Caco-2 (cell line): ENCODE measurements around the gene SNX15. TPM values are rescaled to one million over a fixed set of nuclear protein-coding genes. Genes with fewer than 3 reads are reported as not detected.

Experiments used
- BruUV-seq: library from RNA; stranded (reverse); fragments of 400-500 nt; replicated peaks from 2 replicates; lab custom pipeline; 2021; lab: Mats Ljungman, UMichigan
- CTCF ChIA-PET: fragments of 300-600 bp; sonication (Branson Sonifier 250); formaldehyde crosslinking; loops from one replicate; lab custom pipeline; 2022; ENCODE audit warnings: antibody characterized with exemption; lab: Charles Lee
- POLR2A ChIA-PET: fragments of 300-600 bp; sonication (Branson Sonifier 250); formaldehyde crosslinking; loops from one replicate; lab custom pipeline; 2022; ENCODE audit warnings: antibody characterized with exemption; lab: Charles Lee
- DNase-seq, 2 experiments: peaks; one replicate each; pipeline versions ENCODE4 v3.0.0 to v3.0.0-alpha.2; 2020 to 2022
- H3K27me3 ChIP-seq: replicated peaks from 2 replicates; pipeline ENCODE4 v1.6.0; 2011; ENCODE audit warnings: low read length; ENCODE audit not compliant: control insufficient read depth, insufficient read depth
- H3K36me3 ChIP-seq: 2 replicates; pipeline ENCODE4 v1.5.1; 2011; ENCODE audit warnings: low read length; ENCODE audit not compliant: control insufficient read depth, insufficient read depth
- H3K4me1 ChIP-seq: fragments of 250-450 bp; sonication (Bioruptor Pico); 2 replicates; pipeline ENCODE4 v1.5.1; 2020; ENCODE audit warnings: mild to moderate bottlenecking
- H3K4me3 ChIP-seq: 2 replicates; pipeline ENCODE4 v1.5.1; 2011; ENCODE audit warnings: low read depth, mild to moderate bottlenecking, control low read depth, low read length
- H3K9me3 ChIP-seq: fragments of 250-450 bp; sonication (Bioruptor Pico); 2 replicates; pipeline ENCODE4 v1.5.1; 2020; ENCODE audit warnings: mild to moderate bottlenecking, moderate library complexity
- H3K27ac Mint-ChIP-seq: one replicate; pipeline ENCODE4 v1.8.0; 2022; ENCODE audit warnings: mixed read lengths; ENCODE audit not compliant: unreplicated experiment
- H3K27me3 Mint-ChIP-seq: one replicate; pipeline ENCODE4 v1.8.0; 2022; ENCODE audit warnings: mixed read lengths; ENCODE audit not compliant: insufficient read depth, unreplicated experiment
- H3K36me3 Mint-ChIP-seq: one replicate; pipeline ENCODE4 v1.8.0; 2022; ENCODE audit warnings: mild to moderate bottlenecking, mixed read lengths; ENCODE audit not compliant: insufficient read depth, unreplicated experiment
- H3K4me1 Mint-ChIP-seq: one replicate; pipeline ENCODE4 v1.8.0; 2022; ENCODE audit warnings: low read depth, mixed read lengths; ENCODE audit not compliant: unreplicated experiment
- H3K4me3 Mint-ChIP-seq: one replicate; pipeline ENCODE4 v1.8.0; 2022; ENCODE audit warnings: mild to moderate bottlenecking, moderate library complexity, mixed read lengths; ENCODE audit not compliant: unreplicated experiment
- H3K9me3 Mint-ChIP-seq: one replicate; pipeline ENCODE4 v1.8.0; 2022; ENCODE audit warnings: mixed read lengths; ENCODE audit not compliant: unreplicated experiment
- intact Hi-C: fragments of 100-400 bp; cut with micrococcal nuclease; formaldehyde crosslinking; loops from one replicate; pipeline ENCODE4 v1.10.0; 2022; ENCODE audit not compliant: unreplicated experiment
- total RNA-seq: library from RNA; stranded (reverse); gene quantifications from 2 replicates; pipeline ENCODE4 v1.2.3, GENCODE V29; 2022
- TF ChIP-seq, protein P1 (sequence below), 2 experiments: fragments of 200-600 bp in 1 of 2; IDR thresholded peaks; 1 replicate in 1 of 2; 2 replicates in 1 of 2; pipeline versions ENCODE4 v1.5.1 to v1.8.0; 2011 to 2022; ENCODE audit warnings: antibody characterized with exemption in 1 of 2, control low read depth in 1 of 2, inconsistent platforms in 1 of 2, low read depth in 1 of 2, low read length in 1 of 2, mild to moderate bottlenecking in 1 of 2, moderate library complexity in 1 of 2; ENCODE audit not compliant: insufficient read depth in 1 of 2, severe bottlenecking in 1 of 2, unreplicated experiment in 1 of 2

SNX15 gene
- total RNA-seq, 1 experiment from 2014 or later: 35.8 TPM

GRCh38 chr11:65058419-65059054, 31.3 kb downstream of the SNX15 start, which contains the start of gene NAALADL1:
Gene NAALADL1 (minus strand): TSS chr11:65058553. CDS start chr11:65058521, 32 bp downstream.
- intact Hi-C loops: no loop called here
- no TSS peak for BruUV-seq
- no peak for DNase-seq
- Mint-ChIP-seq H3K27me3 (peaks cover 3% of the 10 kb centered on the region), H3K4me1 (no peaks in the 10 kb centered on the region), H3K4me3 (no peak within 1 kb of the TSS), H3K36me3 (no peaks in the 10 kb centered on the region), H3K27ac (no peak within 1 kb of the TSS), H3K9me3 (no peaks in the 10 kb centered on the region)
- CTCF ChIA-PET: no interaction called here
- POLR2A ChIA-PET: interaction anchor here (0.6 kb wide), 1 partner anchor 131 kb away, joined by 6 read pairs; no protein-coding TSS in a partner anchor
- no peaks in the 10 kb centered on the region for H3K4me1 ChIP-seq
- H3K27me3 ChIP-seq: no peaks in the 10 kb centered on the region
- no peaks in the 10 kb centered on the region for H3K9me3 ChIP-seq
- no peaks in the 10 kb centered on the region for H3K36me3 ChIP-seq
- TF ChIP-seq, protein P1, sequence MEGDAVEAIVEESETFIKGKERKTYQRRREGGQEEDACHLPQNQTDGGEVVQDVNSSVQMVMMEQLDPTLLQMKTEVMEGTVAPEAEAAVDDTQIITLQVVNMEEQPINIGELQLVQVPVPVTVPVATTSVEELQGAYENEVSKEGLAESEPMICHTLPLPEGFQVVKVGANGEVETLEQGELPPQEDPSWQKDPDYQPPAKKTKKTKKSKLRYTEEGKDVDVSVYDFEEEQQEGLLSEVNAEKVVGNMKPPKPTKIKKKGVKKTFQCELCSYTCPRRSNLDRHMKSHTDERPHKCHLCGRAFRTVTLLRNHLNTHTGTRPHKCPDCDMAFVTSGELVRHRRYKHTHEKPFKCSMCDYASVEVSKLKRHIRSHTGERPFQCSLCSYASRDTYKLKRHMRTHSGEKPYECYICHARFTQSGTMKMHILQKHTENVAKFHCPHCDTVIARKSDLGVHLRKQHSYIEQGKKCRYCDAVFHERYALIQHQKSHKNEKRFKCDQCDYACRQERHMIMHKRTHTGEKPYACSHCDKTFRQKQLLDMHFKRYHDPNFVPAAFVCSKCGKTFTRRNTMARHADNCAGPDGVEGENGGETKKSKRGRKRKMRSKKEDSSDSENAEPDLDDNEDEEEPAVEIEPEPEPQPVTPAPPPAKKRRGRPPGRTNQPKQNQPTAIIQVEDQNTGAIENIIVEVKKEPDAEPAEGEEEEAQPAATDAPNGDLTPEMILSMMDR (IDR thresholded peaks at IDR 0.05; ENCODE audit: insufficient read depth in 1 of 2, low read depth in 1 of 2, low read length in 1 of 2, severe bottlenecking in 1 of 2, unreplicated experiment in 1 of 2): no peak
- H3K4me3 ChIP-seq: no peak within 1 kb of the TSS

- Histone ChIP-seq H3K4me3 (no peak overlapping the region), H3K4me1 (no peaks in the 10 kb centered on the region), H3K27me3 (no peaks in the 10 kb centered on the region), H3K9me3 (no peaks in the 10 kb centered on the region), H3K36me3 (no peaks in the 10 kb centered on the region)
- POLR2A ChIA-PET: no interaction called here
- Mint-ChIP-seq H3K4me3 (no peak overlapping the region), H3K9me3 (no peaks in the 10 kb centered on the region), H3K27ac (no peak overlapping the region), H3K27me3 (no peaks in the 10 kb centered on the region), H3K4me1 (no peaks in the 10 kb centered on the region), H3K36me3 (no peaks in the 10 kb centered on the region)
- BruUV-seq: no TSS peak
- no peak for DNase-seq
- CTCF ChIA-PET: no interaction called here
- TF ChIP-seq, protein P1 (IDR thresholded peaks at IDR 0.05; ENCODE audit: insufficient read depth in 1 of 2, low read depth in 1 of 2, low read length in 1 of 2, severe bottlenecking in 1 of 2, unreplicated experiment in 1 of 2): no peak
- intact Hi-C loops: no loop called here
These were observed 32.3 kb downstream of the SNX15 start for GRCh38 chr11:65059523-65059922.

DNA sequence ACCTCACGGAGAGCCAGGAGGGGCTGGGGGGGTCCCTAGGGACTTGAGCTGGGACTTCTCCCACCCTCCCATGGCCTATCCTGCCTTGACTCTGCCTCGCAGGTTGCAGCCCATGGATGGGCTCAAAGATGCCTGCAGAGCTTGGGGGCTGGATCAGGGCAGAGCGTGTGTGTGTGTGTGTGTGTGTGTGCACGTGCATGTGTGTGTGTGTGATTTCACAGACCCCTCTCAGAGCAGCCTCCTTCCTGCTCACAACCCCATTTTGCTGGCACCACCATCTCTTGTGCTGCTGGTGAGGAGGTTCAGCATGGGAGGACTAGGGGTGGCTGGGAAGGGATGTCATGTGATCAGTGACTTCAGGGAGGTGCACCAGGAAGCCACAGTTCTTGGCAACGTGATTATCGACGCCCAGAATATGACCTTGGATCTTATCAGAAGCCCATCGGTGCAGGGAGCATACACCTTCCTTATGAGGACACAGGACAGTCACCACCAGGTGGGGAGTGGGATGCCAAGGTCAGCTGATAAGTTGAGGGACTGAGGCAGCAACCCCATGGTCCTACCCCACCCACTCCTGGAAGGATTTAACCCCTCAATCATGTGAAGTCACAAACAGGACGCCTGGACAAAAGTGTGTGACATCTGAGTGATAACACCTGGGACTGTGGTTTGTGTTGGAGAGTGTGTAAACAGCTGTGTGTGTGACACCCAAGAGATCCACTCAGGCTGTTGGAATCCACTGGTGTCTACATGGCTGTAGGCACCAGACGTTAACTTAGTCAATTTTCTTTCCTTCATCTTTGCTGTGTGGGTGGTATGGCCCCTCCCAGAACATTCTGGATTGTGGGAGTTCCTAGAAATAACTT, 33.0 kb downstream of the SNX15 start:
- ChIA-PET CTCF (no interaction called here), POLR2A (no interaction called here)
- no peaks in the 10 kb centered on the region for H3K27me3 ChIP-seq
- Mint-ChIP-seq H3K36me3 (no peaks in the 10 kb centered on the region), H3K27me3 (no peaks in the 10 kb centered on the region), H3K9me3 (no peaks in the 10 kb centered on the region), H3K4me3 (no peak overlapping the region), H3K4me1 (no peaks in the 10 kb centered on the region), H3K27ac (no peak overlapping the region)
- BruUV-seq: no TSS peak
- DNase-seq: no peak
- H3K36me3 ChIP-seq: no peaks in the 10 kb centered on the region
- intact Hi-C loops: no loop called here
- no peak overlapping the region for H3K4me3 ChIP-seq
- TF ChIP-seq, protein P1 (IDR thresholded peaks at IDR 0.05; ENCODE audit: insufficient read depth in 1 of 2, low read depth in 1 of 2, low read length in 1 of 2, severe bottlenecking in 1 of 2, unreplicated experiment in 1 of 2): no peak
- no peaks in the 10 kb centered on the region for H3K4me1 ChIP-seq
- no peaks in the 10 kb centered on the region for H3K9me3 ChIP-seq
